SH-SY5Y (cell line): Measurements from ENCODE around the gene GTF2B.

ENCODE experiments used
- GATA2 ChIP-seq: IDR thresholded peaks from 2 replicates; pipeline ENCODE4 v1.6.1; 2011; ENCODE audit warnings: mild to moderate bottlenecking, low read depth, low read length
- GATA3 ChIP-seq: IDR thresholded peaks from 2 replicates; pipeline ENCODE4 v1.6.1; 2011; ENCODE audit warnings: low read depth, mild to moderate bottlenecking, low read length, moderate library complexity

GRCh38 chr1:88936223-88936523, 44.8 kb upstream of the GTF2B start:
- TF ChIP-seq GATA2 (no peak), GATA3 (no peak)
